SK-N-SH (cell line): ENCODE measurements around the gene MCRIP2.
A peak's percentile ranks its signal among the peaks of the same experiment; 100 is the strongest.

Experiments
- CHD2 ChIP-seq: fragments of 150-350 bp; IDR thresholded peaks from 2 replicates; pipeline ENCODE4 v1.6.1; 2018; ENCODE audit warnings: low read length; ENCODE audit not compliant: partially characterized antibody
- EZH2phosphoT487 ChIP-seq: fragments of 200-600 bp; sonication (generic); IDR thresholded peaks from 2 replicates; pipeline ENCODE4 v1.6.1; 2017; ENCODE audit warnings: low read depth, mixed run types, mild to moderate bottlenecking, antibody characterized with exemption, moderate library complexity, borderline replicate concordance
- JUND ChIP-seq: IDR thresholded peaks from 2 replicates; pipeline ENCODE4 v1.4.0; 2012
- POLR2AphosphoS5 ChIP-seq: IDR thresholded peaks from 2 replicates; pipeline ENCODE4 v1.6.1; 2012; ENCODE audit warnings: low read depth, low read length
- RCOR1 ChIP-seq: fragments of 150-350 bp; IDR thresholded peaks from 2 replicates; pipeline ENCODE4 v1.6.1; 2017; ENCODE audit warnings: antibody characterized with exemption, low read length
- TEAD4 ChIP-seq: IDR thresholded peaks from 2 replicates; pipeline ENCODE4 v1.4.0; 2012; ENCODE audit warnings: mild to moderate bottlenecking, borderline replicate concordance; ENCODE audit not compliant: insufficient read depth
- YY1 ChIP-seq: IDR thresholded peaks from 2 replicates; pipeline ENCODE4 v1.4.0; 2012; ENCODE audit warnings: low read depth, mild to moderate bottlenecking
- TF ChIP-seq, protein P1 (sequence below): fragments of 200-600 bp; sonication (generic); IDR thresholded peaks from 2 replicates; pipeline ENCODE4 v1.6.1; 2017; ENCODE audit warnings: antibody characterized with exemption, mild to moderate bottlenecking, moderate library complexity
- TF ChIP-seq, protein P2 (sequence below): fragments of 150-350 bp; IDR thresholded peaks from 2 replicates; pipeline ENCODE4 v1.6.1; 2017; ENCODE audit warnings: antibody characterized with exemption, low read length, low read depth, borderline replicate concordance
- TF ChIP-seq, protein P3 (sequence below): IDR thresholded peaks from 2 replicates; pipeline ENCODE4 v1.6.1; 2012; ENCODE audit warnings: mild to moderate bottlenecking, low read depth, low read length, moderate library complexity
- TF ChIP-seq, protein P4 (sequence below): fragments of 150-350 bp; IDR thresholded peaks from 2 replicates; pipeline ENCODE4 v1.6.1; 2016; ENCODE audit warnings: mild to moderate bottlenecking, low read depth, low read length
- TF ChIP-seq, protein P5 (sequence below): IDR thresholded peaks from 2 replicates; pipeline ENCODE4 v1.4.0; 2012; ENCODE audit warnings: low read depth, borderline replicate concordance

DNA sequence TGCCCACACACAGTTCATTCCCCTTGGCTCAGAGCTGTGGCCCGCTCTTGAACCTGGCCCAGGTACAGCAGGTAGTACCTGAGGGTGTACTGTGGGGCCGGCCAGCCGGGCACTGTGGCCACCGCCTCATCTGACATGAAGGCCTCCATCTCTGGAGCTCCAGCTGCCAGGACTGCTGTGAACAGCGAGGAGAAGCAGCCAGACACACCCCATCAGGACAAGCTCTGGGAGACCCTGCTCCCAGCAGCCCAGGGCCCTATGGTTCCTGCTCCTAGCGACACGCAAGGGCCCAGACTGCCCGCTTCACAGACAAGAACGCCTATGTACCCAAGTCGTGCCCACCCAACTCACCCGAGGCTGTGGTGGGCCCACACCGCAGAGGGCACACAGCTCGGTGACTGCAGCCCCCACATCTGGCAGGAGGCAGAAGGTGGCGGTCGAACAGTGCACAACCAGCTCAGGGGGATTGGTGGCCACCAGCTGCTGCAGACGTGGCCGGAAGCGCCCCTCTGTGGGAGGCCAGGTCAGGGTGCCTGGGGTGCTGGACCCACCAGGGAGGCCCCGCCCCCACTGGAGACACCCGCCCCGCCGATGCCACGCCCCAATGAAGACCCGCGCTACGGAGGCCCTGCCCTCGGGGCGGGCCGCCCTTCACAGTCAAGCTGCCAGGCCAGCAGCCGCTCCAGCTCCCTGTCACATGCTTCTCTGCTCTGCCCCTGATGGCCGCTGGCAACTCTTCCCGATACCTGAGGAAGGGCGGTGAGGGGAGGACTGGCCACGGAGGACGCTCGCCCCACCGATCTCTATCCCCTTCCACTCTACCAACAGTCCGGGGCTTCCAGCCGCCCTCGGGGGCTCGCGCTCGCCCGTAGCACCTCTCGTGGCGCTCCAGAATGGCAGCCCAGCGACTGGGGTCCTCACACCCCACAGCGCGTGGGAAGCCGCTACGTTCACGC, 37.5 kb downstream of the MCRIP2 start:
- TF ChIP-seq, protein P1, sequence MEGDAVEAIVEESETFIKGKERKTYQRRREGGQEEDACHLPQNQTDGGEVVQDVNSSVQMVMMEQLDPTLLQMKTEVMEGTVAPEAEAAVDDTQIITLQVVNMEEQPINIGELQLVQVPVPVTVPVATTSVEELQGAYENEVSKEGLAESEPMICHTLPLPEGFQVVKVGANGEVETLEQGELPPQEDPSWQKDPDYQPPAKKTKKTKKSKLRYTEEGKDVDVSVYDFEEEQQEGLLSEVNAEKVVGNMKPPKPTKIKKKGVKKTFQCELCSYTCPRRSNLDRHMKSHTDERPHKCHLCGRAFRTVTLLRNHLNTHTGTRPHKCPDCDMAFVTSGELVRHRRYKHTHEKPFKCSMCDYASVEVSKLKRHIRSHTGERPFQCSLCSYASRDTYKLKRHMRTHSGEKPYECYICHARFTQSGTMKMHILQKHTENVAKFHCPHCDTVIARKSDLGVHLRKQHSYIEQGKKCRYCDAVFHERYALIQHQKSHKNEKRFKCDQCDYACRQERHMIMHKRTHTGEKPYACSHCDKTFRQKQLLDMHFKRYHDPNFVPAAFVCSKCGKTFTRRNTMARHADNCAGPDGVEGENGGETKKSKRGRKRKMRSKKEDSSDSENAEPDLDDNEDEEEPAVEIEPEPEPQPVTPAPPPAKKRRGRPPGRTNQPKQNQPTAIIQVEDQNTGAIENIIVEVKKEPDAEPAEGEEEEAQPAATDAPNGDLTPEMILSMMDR = no peak
- TF ChIP-seq POLR2AphosphoS5 (peak; percentile 34; the same call in 1 of the 2 replicates), YY1 (no peak), EZH2phosphoT487 (no peak), JUND (no peak), TEAD4 (no peak), CHD2 (no peak), RCOR1 (no peak)
- TF ChIP-seq, protein P2, sequence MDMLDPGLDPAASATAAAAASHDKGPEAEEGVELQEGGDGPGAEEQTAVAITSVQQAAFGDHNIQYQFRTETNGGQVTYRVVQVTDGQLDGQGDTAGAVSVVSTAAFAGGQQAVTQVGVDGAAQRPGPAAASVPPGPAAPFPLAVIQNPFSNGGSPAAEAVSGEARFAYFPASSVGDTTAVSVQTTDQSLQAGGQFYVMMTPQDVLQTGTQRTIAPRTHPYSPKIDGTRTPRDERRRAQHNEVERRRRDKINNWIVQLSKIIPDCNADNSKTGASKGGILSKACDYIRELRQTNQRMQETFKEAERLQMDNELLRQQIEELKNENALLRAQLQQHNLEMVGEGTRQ = 0 out of 2 replicates have a peak, but pooled peaks have one; percentile 16
- TF ChIP-seq, protein P3, sequence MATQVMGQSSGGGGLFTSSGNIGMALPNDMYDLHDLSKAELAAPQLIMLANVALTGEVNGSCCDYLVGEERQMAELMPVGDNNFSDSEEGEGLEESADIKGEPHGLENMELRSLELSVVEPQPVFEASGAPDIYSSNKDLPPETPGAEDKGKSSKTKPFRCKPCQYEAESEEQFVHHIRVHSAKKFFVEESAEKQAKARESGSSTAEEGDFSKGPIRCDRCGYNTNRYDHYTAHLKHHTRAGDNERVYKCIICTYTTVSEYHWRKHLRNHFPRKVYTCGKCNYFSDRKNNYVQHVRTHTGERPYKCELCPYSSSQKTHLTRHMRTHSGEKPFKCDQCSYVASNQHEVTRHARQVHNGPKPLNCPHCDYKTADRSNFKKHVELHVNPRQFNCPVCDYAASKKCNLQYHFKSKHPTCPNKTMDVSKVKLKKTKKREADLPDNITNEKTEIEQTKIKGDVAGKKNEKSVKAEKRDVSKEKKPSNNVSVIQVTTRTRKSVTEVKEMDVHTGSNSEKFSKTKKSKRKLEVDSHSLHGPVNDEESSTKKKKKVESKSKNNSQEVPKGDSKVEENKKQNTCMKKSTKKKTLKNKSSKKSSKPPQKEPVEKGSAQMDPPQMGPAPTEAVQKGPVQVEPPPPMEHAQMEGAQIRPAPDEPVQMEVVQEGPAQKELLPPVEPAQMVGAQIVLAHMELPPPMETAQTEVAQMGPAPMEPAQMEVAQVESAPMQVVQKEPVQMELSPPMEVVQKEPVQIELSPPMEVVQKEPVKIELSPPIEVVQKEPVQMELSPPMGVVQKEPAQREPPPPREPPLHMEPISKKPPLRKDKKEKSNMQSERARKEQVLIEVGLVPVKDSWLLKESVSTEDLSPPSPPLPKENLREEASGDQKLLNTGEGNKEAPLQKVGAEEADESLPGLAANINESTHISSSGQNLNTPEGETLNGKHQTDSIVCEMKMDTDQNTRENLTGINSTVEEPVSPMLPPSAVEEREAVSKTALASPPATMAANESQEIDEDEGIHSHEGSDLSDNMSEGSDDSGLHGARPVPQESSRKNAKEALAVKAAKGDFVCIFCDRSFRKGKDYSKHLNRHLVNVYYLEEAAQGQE = no peak
- TF ChIP-seq, protein P4, sequence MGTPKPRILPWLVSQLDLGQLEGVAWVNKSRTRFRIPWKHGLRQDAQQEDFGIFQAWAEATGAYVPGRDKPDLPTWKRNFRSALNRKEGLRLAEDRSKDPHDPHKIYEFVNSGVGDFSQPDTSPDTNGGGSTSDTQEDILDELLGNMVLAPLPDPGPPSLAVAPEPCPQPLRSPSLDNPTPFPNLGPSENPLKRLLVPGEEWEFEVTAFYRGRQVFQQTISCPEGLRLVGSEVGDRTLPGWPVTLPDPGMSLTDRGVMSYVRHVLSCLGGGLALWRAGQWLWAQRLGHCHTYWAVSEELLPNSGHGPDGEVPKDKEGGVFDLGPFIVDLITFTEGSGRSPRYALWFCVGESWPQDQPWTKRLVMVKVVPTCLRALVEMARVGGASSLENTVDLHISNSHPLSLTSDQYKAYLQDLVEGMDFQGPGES = no peak
- TF ChIP-seq, protein P5, sequence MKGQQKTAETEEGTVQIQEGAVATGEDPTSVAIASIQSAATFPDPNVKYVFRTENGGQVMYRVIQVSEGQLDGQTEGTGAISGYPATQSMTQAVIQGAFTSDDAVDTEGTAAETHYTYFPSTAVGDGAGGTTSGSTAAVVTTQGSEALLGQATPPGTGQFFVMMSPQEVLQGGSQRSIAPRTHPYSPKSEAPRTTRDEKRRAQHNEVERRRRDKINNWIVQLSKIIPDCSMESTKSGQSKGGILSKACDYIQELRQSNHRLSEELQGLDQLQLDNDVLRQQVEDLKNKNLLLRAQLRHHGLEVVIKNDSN = 0 out of 2 replicates have a peak, but pooled peaks have one; percentile 22
